ENCODE data around the gene ESAM.
A peak's percentile ranks its signal among the peaks of the same experiment; 100 is the strongest.

DNA sequence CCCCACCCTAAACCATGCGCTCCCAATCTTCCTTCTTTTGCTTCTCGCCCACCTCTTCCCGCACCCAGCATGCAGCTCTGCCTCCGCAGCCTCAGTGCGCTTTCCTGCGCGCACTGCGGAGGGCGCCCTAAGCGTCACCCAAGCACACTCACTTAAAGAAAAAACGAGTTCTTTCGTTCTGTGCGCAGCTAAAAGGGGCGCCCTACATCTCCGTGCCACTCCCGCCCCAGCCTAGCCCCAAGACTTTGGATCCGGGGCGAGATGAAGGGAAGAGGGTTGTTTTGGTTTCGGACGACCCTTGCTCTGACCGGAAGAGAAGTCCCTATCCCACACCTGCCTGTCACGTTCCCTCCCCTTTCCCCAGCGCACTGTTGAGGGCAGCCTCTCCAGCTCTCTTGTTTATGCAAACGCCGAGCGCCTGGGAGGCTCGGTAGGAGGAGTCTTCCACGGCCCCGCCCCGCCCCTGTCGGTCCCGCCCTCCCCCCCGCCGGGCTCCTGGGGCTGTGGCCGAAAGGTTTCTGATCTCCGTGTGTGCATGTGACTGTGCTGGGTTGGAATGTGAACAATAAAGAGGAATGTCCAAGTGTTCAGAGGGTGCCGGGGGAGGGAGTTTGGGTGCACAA, 15.4 kb downstream of the ESAM start:
- peak; percentile 13 to 70 (median 62) for TF ChIP-seq CTCF (IDR thresholded peaks at IDR 0.05)
- TF ChIP-seq POLR2A (IDR thresholded peaks at IDR 0.05), result peak; percentile 76 to 95

All from thyroid gland (tissue), 4 donors.